Omental fat pad (tissue), 4 donors: ENCODE measurements around the gene KIAA0319L. TPM values are rescaled to one million over a fixed set of nuclear protein-coding genes. Genes with fewer than 3 reads are reported as not detected.

Experiments used
- ATAC-seq: fragments of 150-250 bp; one replicate; pipeline ENCODE4 v1.9.1; 2016; ENCODE audit warnings: mild to moderate bottlenecking, moderate library complexity; ENCODE audit not compliant: low FRiP score
- DNase-seq: peaks from one replicate; pipeline ENCODE4 v3.0.0-alpha.2; 2019; ENCODE audit warnings: low spot score
- CTCF ChIP-seq, 3 donors: fragments of 450-650 bp; IDR thresholded peaks; one replicate each; pipeline ENCODE4 v1.5.1; 2016 to 2017; ENCODE audit warnings: antibody characterized with exemption in 3 of 3, mild to moderate bottlenecking in 3 of 3, moderate library complexity in 2 of 3
- total RNA-seq, 4 donors: library from RNA; depleted of rRNA; stranded (reverse); fragments of >200 nt; gene quantifications; one replicate each; pipeline ENCODE4 v1.1.0, GENCODE V29; 2016

Gene KIAA0319L
- total RNA-seq, 4 donors from 2014 or later = 38.1 to 99.9 (median 44.2) TPM

DNA sequence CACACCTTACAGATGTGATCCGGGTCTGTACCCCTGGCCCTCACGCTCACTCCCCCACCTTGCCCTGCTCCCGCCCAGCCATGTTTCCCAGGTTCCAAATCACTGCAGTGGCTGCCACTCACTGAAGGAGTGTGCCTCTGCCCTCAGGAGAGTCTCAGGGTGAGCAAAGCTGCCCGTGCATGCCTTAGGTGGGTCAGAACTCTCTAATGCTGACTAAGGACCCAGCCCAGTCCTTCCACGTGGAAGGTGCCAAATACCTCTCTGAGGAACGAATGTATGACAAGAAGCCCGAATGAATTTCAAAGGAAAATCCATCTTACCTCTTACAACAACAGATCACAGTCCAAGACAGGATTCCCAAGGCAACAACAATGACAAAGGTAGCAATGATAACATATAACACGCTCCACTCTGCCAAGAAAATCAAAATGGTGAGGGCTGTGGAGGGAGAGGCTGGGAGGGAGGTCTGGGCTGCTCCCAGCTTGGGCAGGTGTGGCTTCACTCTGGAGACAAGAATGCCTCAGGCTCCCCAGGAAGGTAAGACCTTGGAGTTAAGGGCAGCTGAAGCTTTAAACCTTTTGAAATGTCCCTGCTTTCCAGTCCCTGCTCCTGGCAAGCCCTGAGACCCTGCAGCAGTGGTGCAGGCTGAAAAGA, 115.2 kb downstream of the KIAA0319L start:
- no peak for TF ChIP-seq CTCF (IDR thresholded peaks at IDR 0.05)
- DNase-seq = no peak
- no peak for ATAC-seq

DNA sequence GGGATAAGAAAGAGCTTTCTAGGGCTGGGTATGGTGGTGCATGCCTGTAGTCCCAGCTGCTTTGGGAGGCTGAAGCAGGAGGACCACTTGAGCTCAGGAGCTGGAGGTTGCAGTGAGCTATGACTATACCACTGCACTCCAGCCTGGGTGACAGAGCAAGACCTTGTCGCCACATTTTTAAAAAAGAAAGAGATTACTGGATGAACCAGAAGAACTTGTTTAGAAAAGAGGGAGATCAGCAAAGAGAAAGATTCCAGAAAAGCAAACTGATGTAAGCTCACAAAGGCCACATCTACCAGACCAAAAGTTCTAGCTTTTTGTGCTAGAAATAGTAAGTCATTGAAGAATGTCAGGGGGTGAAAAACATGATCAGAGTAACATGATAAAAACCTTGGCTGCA, 117.6 kb downstream of the KIAA0319L start:
- TF ChIP-seq CTCF (IDR thresholded peaks at IDR 0.05) = no peak
- no peak for ATAC-seq
- DNase-seq = no peak

GRCh38 chr1:35437200-35437599, 120.0 kb downstream of the KIAA0319L start:
- ATAC-seq (no peak), DNase-seq (no peak)
- TF ChIP-seq CTCF (IDR thresholded peaks at IDR 0.05) = no peak

- TF ChIP-seq CTCF (IDR thresholded peaks at IDR 0.05) = no peak
Observed at GRCh38 chr1:35436078-35436477, 121.1 kb downstream of the KIAA0319L start.

DNA sequence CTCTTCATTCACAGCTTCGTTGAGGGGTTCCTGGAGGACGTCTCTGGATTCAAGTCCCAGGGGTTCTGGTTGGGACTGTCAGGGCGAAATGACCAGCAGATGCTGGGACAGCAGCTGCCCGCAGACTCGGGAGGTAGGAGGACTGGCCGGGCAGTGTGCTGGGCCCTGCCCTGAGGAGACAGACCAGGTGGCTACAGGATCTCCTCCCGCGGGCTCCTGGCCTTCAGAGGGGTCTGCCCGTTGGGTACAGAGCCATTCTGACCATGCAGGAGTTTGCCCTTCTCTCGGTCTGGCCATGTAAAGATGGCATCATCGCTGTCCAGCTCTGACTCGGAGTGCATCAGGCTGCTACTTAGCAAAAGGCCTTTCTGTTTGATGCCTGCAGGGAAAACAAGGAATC, 122.5 kb downstream of the KIAA0319L start:
- no peak for TF ChIP-seq CTCF (IDR thresholded peaks at IDR 0.05)
- no peak for DNase-seq
- ATAC-seq = no peak

More at GRCh38 chr1:35436078-35436477, 121.1 kb downstream of the KIAA0319L start:
- no peak for DNase-seq
- ATAC-seq = no peak

GRCh38 chr1:35433714-35434113, 123.5 kb downstream of the KIAA0319L start:
- ATAC-seq (no peak), DNase-seq (no peak)
- TF ChIP-seq CTCF (IDR thresholded peaks at IDR 0.05) = no peak

- DNase-seq (no peak), ATAC-seq (no peak)
- TF ChIP-seq CTCF (IDR thresholded peaks at IDR 0.05) = no peak
Observed at GRCh38 chr1:35432231-35432630, 125.0 kb downstream of the KIAA0319L start.
